Astrocyte of the spinal cord (primary cell): ENCODE results near the gene PNMA5.
"Not testable (repeated sequence)": the region's sequence is repeated elsewhere in the genome, so short reads cannot be mapped to it uniquely, and the experiment has no call there.

ENCODE experiments used
- DNase-seq: peaks from one replicate; pipeline ENCODE4 v3.0.0; 2011; ENCODE audit warnings: low read depth, low spot score
- H3K4me3 ChIP-seq: 2 replicates; pipeline ENCODE4 v1.5.1; 2011; ENCODE audit warnings: low read depth, mild to moderate bottlenecking, low read length, moderate library complexity
- in situ Hi-C: cut with HindIII; loops from 2 replicates; pipeline ENCODE4 v1.10.0; 2017; ENCODE audit warnings: low sequenced_read_pairs
- TF ChIP-seq, protein P1 (sequence below): IDR thresholded peaks from 2 replicates; pipeline ENCODE4 v1.5.1; 2012; ENCODE audit warnings: low read depth, mild to moderate bottlenecking, low read length, inconsistent platforms

The PNMA5 gene

DNA sequence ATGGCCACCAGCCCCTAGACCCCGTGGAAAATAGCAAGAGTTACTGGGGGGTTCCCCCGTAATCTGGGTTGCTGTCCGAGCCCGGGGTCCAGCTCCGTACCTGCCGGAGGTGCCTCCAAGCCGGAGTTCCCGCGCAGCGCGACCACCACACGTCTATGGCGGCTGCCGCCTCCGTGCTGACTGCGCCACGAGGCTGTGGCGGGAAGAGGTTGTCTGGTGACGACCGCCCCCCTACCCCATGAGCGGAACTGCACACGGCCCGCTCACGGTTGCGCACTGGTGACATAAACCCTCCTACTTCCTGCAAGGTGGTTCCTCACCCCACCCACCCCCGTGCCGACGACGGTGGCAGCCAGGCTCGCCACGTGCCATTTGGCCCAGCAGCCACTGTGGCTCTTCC, at the start of gene PNMA5:
Gene PNMA5 (minus strand): TSS at position 184 of the 400 bp plus-strand sequence. CDS start 2,518 bp downstream, outside the sequence.
- no peak for DNase-seq
- in situ Hi-C loops, result no loop called here
- H3K4me3 ChIP-seq, result no peak within 1 kb of the TSS
- TF ChIP-seq, protein P1, sequence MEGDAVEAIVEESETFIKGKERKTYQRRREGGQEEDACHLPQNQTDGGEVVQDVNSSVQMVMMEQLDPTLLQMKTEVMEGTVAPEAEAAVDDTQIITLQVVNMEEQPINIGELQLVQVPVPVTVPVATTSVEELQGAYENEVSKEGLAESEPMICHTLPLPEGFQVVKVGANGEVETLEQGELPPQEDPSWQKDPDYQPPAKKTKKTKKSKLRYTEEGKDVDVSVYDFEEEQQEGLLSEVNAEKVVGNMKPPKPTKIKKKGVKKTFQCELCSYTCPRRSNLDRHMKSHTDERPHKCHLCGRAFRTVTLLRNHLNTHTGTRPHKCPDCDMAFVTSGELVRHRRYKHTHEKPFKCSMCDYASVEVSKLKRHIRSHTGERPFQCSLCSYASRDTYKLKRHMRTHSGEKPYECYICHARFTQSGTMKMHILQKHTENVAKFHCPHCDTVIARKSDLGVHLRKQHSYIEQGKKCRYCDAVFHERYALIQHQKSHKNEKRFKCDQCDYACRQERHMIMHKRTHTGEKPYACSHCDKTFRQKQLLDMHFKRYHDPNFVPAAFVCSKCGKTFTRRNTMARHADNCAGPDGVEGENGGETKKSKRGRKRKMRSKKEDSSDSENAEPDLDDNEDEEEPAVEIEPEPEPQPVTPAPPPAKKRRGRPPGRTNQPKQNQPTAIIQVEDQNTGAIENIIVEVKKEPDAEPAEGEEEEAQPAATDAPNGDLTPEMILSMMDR, result no peak

DNA sequence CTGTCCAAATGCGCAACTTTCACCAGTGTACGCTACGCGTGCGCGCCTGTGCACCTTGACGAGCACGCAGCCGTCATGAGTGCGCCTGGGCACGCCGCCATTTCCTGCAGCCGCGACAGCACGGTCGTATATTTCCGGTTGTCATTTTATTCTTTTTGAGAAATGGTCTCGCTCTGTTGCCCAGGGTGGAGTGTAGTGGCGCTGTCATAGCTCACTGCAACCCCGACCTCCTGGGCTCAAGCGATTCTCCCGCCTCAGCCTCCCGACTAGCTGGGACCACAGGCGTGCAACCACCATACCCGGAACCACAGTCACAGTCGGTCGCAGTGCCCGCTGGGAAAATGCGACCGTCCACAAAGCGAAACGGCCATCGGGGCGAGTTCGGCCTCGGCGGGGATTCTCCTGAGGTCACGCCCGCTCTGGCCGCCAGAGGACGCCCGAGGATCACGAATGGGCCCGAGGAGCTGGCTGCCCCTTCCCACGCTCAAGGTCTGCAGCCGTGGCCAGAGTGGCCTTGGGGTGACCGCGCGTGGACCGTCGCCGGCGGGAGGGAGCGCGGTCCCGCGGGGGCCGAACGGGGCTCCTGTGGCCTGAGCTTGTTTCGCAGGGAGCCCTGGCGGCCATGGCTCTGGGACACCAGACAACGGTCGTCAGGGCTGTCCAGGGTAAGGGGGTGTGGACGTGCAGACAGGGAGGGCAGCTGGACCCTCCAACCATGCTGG, 38.6 kb upstream of the PNMA5 start:
- H3K4me3 ChIP-seq, result no peak overlapping the region
- TF ChIP-seq, protein P1, result peak; percentile 73
- in situ Hi-C loops, result no loop called here
- DNase-seq, result peak; percentile 27

DNA sequence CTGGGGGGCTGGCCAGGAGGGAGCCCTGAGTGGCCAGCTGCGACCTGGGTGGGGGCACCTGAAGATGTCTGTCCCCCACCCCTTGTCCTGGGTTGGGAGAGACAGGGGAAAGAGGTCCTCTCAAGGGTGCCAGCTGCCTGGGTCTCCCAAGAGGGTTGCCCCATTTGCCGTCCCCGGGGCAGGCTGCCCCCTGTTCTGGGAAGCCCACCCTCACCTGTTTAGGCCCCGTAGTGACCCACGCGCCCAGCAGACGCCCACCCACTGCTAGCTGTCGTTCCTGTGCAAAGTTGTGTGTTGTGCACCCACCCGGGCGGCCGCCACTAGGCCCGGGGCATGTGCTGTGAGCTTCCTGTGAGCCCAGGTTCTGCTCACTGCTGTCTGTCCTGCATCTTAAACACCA, 36.9 kb upstream of the PNMA5 start:
- TF ChIP-seq, protein P1, result no peak
- no peak for DNase-seq
- no peak overlapping the region for H3K4me3 ChIP-seq
- in situ Hi-C loops, result no loop called here

DNA sequence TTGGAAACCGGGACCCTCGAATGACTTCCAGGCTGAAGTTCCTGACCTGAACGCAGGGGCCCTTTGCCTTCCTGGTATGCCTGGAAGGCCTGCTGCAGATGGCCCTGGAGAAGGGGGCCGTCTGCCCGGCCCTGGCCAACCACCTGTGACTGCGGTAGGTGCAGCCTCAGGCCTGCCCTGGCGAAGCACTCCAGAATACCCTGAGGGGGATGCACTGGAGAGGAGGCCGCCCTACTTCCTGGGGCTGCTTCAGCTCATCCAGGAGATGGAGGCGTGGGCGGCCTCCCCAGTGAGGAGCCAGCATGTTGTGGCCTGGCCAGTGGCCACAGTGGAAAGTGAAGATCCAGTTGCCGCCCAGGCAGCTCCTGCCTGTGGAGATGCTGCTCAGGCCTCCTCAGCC, 36.0 kb upstream of the PNMA5 start:
- no peak for DNase-seq
- H3K4me3 ChIP-seq, result no peak overlapping the region
- in situ Hi-C loops, result no loop called here
- TF ChIP-seq, protein P1, result no peak

DNA sequence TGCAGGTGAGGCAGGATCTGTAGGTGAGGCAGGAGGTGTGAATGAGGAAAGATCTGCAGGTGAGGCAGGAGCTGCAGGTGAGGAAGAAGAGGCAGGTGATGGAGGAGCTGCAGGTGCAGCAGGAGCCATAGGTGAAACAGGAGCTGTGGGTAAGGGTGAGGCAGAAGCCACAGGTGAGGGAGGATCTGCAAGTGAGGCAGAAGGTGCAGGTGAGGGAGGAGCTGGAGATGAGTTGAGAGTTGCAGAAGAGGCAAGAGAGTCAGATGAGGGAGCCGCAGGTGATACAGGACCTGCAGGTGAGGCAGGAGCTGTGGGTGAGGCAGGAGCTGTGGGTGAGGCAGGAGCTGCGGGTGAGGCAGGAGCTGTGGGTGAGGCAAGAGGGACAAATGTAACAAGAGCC, 35.2 kb upstream of the PNMA5 start:
- no peak overlapping the region for H3K4me3 ChIP-seq
- in situ Hi-C loops, result no loop called here
- TF ChIP-seq, protein P1, result no peak
- no peak for DNase-seq

DNA sequence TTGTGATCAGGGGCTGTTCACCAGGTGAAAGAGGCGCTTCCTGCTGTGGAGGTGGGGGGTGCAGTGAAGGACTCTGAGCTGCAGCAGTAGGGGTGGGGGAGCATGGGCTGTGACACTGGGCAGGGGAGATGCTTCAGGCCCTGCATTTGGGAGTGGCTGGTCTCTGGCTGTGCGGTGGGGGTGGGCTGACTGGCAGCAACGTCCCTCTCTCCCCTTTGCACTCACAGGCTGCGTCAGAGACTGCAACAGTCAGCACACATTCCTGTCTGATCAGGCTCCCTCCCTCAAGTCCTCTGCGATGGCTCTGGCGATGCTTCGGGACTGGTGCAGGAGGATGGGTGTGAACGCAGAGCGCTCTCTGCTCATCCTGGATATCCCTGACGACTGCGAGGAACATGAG, 34.6 kb upstream of the PNMA5 start:
- in situ Hi-C loops, DNase-seq, H3K4me3 ChIP-seq: not testable (repeated sequence)

DNA sequence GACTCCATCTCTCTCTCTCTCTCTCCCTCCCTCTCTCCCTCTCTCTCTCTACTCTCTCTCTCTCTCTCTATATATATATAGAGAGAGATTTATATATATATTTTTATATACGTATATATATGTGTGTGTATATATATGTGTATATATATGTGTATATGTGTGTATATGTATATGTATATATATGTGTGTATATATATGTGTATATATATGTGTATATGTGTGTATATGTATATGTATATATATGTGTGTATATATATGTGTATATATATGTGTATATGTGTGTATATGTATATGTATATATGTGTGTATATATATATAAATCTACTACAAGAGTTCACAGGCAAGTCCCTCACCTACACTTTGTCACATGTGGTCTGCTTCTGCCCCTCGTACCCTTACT, 32.6 kb upstream of the PNMA5 start:
- H3K4me3 ChIP-seq, in situ Hi-C loops: not testable (repeated sequence)

DNA sequence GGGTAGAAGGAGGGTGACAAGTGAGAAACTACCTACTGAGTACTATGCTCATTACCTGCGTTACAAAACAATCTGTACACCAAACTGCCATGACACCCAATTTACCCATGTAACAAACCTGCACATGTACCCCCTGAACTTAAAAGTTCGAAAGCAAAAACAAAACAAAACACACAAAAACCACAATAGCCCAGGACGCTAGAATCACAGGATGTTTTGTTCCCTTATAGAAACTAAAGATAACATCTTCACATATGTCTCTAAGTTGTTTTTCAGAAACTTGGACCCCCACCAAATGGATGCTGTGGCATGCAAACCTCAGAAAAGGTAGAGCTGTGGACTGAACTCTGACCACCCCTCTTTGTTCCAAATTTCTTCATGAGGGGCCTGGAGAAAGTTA, 25.2 kb upstream of the PNMA5 start:
- TF ChIP-seq, protein P1, result no peak
- in situ Hi-C loops, result no loop called here
- H3K4me3 ChIP-seq, result no peak overlapping the region
- DNase-seq, result no peak

More for the DNA sequence above, 32.6 kb upstream of the PNMA5 start:
- DNase-seq, result not testable (repeated sequence)

DNA sequence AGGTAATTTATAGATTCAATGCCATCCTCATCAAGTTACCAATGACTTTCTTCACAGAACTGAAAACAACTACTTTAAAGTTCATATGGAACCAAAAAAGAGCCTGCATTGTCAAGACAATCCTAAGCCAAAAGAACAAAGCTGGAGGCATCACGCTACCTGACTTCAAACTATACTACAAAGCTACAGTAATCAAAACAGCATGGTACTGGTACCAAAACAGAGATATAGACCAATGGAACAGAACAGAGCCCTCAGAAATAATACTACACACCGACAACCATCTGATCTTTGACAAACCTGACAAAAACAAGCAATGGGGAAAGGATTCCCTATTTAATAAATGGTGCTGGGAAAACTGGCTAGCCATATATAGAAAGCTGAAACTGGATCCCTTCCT, 23.3 kb upstream of the PNMA5 start:
- DNase-seq, H3K4me3 ChIP-seq, in situ Hi-C loops: not testable (repeated sequence)
